Neural cell (in vitro differentiated cells): Measurements from ENCODE around the gene SERPINB1.

Experiments
- EP300 ChIP-seq: fragments of 450-650 bp; conservative IDR thresholded peaks from 2 replicates; pipeline ENCODE4 v1.6.1; 2014; ENCODE audit warnings: antibody characterized with exemption, mild to moderate bottlenecking, moderate library complexity; ENCODE audit not compliant: poor library complexity, severe bottlenecking
- EZH2 ChIP-seq: fragments of 200-600, 300-800 bp; shearing (Covaris generic), sonication (generic); IDR thresholded peaks from 2 replicates; pipeline ENCODE4 v1.6.1; 2014; ENCODE audit warnings: antibody characterized with exemption, low read length, borderline replicate concordance, mild to moderate bottlenecking; ENCODE audit not compliant: insufficient read depth, poor library complexity, severe bottlenecking
- MXI1 ChIP-seq: fragments of 450-650 bp; conservative IDR thresholded peaks from 2 replicates; pipeline ENCODE4 v1.6.1; 2014; ENCODE audit warnings: antibody characterized with exemption, mild to moderate bottlenecking; ENCODE audit not compliant: poor library complexity, severe bottlenecking
- POLR2AphosphoS5 ChIP-seq: IDR thresholded peaks from 2 replicates; pipeline ENCODE4 v1.6.1; 2012
- RAD21 ChIP-seq: fragments of 450-650 bp; conservative IDR thresholded peaks from 2 replicates; pipeline ENCODE4 v1.6.1; 2014; ENCODE audit warnings: antibody characterized with exemption, mild to moderate bottlenecking, moderate library complexity
- SMC3 ChIP-seq: fragments of 450-650 bp; conservative IDR thresholded peaks from 2 replicates; pipeline ENCODE4 v1.6.1; 2014; ENCODE audit warnings: antibody characterized with exemption, mild to moderate bottlenecking, moderate library complexity; ENCODE audit not compliant: poor library complexity
- TAF1 ChIP-seq: IDR thresholded peaks from 2 replicates; pipeline ENCODE4 v1.6.1; 2012; ENCODE audit warnings: low read depth
- TF ChIP-seq, protein P1 (sequence below): fragments of 450-650 bp; IDR thresholded peaks from 2 replicates; pipeline ENCODE4 v1.5.1; 2014; ENCODE audit warnings: antibody characterized with exemption, mild to moderate bottlenecking, moderate library complexity; ENCODE audit not compliant: poor library complexity, severe bottlenecking
- TF ChIP-seq, protein P2 (sequence below): IDR thresholded peaks from 2 replicates; pipeline ENCODE4 v1.6.1; 2012; ENCODE audit warnings: borderline replicate concordance

DNA sequence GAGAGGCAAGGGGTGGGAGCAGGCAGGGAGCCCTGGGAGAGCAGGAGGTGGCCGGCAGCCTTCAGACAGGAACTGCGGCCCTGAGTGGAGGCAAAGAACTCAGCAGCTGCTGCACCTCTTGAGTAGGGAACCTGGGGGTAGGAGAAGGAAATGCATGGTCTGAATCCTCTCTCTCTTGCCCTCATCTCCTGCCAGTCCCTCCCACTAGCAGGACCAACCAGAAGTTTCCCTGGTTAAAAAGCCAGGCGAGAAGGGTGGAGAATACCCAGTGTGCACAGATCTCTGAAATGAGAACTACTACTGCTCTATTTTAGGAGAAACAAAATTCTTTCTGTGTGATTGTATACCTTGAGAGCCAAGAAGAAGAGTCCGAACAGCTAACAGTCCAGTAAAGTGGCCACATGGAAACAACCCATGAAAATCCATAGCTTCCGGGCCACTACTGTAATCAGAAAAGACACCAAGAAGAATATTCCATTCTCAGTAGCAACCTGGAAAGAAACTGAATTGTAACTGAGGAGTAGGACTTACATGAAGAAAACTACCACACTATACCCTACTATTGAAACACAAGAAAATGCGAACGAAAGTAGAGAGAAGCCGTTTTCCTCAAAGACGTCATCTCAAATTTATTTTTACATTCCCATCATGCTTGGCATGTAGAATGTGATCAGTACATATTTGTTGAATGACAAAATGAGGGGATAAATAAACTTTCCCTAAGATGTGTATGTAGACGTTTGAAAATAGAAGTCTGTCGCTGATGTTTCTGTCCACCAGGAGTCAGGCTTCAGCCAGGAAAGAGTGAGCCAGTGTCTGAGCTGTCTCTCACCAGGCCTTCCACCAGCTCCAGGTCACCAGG lies 50.8 kb downstream of the SERPINB1 start:
- TF ChIP-seq, protein P1, sequence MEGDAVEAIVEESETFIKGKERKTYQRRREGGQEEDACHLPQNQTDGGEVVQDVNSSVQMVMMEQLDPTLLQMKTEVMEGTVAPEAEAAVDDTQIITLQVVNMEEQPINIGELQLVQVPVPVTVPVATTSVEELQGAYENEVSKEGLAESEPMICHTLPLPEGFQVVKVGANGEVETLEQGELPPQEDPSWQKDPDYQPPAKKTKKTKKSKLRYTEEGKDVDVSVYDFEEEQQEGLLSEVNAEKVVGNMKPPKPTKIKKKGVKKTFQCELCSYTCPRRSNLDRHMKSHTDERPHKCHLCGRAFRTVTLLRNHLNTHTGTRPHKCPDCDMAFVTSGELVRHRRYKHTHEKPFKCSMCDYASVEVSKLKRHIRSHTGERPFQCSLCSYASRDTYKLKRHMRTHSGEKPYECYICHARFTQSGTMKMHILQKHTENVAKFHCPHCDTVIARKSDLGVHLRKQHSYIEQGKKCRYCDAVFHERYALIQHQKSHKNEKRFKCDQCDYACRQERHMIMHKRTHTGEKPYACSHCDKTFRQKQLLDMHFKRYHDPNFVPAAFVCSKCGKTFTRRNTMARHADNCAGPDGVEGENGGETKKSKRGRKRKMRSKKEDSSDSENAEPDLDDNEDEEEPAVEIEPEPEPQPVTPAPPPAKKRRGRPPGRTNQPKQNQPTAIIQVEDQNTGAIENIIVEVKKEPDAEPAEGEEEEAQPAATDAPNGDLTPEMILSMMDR: peak; percentile 74
- TF ChIP-seq RAD21: peak; percentile 74
- TF ChIP-seq TAF1: no peak
- TF ChIP-seq, protein P2, sequence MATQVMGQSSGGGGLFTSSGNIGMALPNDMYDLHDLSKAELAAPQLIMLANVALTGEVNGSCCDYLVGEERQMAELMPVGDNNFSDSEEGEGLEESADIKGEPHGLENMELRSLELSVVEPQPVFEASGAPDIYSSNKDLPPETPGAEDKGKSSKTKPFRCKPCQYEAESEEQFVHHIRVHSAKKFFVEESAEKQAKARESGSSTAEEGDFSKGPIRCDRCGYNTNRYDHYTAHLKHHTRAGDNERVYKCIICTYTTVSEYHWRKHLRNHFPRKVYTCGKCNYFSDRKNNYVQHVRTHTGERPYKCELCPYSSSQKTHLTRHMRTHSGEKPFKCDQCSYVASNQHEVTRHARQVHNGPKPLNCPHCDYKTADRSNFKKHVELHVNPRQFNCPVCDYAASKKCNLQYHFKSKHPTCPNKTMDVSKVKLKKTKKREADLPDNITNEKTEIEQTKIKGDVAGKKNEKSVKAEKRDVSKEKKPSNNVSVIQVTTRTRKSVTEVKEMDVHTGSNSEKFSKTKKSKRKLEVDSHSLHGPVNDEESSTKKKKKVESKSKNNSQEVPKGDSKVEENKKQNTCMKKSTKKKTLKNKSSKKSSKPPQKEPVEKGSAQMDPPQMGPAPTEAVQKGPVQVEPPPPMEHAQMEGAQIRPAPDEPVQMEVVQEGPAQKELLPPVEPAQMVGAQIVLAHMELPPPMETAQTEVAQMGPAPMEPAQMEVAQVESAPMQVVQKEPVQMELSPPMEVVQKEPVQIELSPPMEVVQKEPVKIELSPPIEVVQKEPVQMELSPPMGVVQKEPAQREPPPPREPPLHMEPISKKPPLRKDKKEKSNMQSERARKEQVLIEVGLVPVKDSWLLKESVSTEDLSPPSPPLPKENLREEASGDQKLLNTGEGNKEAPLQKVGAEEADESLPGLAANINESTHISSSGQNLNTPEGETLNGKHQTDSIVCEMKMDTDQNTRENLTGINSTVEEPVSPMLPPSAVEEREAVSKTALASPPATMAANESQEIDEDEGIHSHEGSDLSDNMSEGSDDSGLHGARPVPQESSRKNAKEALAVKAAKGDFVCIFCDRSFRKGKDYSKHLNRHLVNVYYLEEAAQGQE: no peak
- TF ChIP-seq EP300: no peak
- no peak for TF ChIP-seq POLR2AphosphoS5
- TF ChIP-seq EZH2: no peak
- TF ChIP-seq MXI1: no peak
- TF ChIP-seq SMC3: peak; percentile 76
